Measurements from ENCODE around the gene FAM174C.

Gene FAM174C

DNA sequence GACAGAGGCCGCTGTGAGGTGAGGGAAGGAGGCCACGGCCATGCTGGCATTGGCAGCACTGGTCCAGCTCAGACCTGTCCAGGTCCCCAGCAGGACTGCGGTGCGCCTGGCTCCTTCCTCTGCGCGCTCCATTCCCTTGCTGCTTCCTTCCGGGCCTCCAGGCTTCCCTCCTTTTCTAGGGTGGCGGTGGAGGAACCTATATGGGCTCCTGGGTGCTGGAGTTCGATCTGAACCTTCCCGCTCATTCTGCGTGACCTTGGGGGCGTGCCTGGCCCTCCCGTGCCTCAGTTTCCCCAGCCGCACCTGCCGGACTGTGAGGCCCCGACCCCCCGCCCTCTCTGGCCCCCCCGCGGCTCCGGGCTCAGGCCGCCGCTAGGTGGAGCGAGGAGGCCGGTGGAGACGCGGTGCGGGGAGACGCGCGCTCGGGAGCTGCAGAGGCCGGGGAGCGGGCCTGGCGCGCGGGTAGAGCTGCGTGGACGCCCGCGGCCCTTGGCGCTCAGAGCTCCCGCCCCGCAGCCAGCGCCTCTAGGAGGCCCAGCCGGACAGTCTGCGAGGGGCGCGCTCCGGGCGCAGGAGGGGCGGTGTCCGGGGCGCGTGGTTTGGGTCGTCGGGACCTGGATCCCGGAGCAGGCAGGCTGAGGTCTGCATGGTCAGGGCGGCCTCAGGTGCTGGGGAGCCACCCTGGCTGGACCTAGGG lies 40.3 kb downstream of the FAM174C start:
- Histone ChIP-seq H3K9me3 (ENCODE audit: control insufficient read depth, insufficient read depth, low read depth, low read length) (no peaks in the 10 kb centered on the region), H3K36me3 (ENCODE audit: control insufficient read depth in 2 of 2, insufficient read depth in 1 of 2, low read length in 2 of 2) (no peaks in the 10 kb centered on the region), H3K4me1 (ENCODE audit: control insufficient read depth, insufficient read depth, low read length) (no peaks in the 10 kb centered on the region), H3K4me3 (ENCODE audit: low read depth, low read length) (no peak overlapping the region), H3K27ac (ENCODE audit: extremely low read depth, low read depth, low read length) (no peak overlapping the region)
- CTCF ChIA-PET: interaction anchor here (0.5 to 2.6 kb wide), 12 partner anchors 9 to 219 kb away, joined by 3 to 9 read pairs (median 3); partner anchors contain the start of gene NDUFS7
- TF ChIP-seq, protein P1, sequence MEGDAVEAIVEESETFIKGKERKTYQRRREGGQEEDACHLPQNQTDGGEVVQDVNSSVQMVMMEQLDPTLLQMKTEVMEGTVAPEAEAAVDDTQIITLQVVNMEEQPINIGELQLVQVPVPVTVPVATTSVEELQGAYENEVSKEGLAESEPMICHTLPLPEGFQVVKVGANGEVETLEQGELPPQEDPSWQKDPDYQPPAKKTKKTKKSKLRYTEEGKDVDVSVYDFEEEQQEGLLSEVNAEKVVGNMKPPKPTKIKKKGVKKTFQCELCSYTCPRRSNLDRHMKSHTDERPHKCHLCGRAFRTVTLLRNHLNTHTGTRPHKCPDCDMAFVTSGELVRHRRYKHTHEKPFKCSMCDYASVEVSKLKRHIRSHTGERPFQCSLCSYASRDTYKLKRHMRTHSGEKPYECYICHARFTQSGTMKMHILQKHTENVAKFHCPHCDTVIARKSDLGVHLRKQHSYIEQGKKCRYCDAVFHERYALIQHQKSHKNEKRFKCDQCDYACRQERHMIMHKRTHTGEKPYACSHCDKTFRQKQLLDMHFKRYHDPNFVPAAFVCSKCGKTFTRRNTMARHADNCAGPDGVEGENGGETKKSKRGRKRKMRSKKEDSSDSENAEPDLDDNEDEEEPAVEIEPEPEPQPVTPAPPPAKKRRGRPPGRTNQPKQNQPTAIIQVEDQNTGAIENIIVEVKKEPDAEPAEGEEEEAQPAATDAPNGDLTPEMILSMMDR (tag by site-specific recombination; IDR thresholded peaks at IDR 0.05): peak; percentile 43; the same call in 1 of the 2 replicates
- TF ChIP-seq, protein P2, sequence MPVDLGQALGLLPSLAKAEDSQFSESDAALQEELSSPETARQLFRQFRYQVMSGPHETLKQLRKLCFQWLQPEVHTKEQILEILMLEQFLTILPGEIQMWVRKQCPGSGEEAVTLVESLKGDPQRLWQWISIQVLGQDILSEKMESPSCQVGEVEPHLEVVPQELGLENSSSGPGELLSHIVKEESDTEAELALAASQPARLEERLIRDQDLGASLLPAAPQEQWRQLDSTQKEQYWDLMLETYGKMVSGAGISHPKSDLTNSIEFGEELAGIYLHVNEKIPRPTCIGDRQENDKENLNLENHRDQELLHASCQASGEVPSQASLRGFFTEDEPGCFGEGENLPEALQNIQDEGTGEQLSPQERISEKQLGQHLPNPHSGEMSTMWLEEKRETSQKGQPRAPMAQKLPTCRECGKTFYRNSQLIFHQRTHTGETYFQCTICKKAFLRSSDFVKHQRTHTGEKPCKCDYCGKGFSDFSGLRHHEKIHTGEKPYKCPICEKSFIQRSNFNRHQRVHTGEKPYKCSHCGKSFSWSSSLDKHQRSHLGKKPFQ (tag by site-specific recombination; IDR thresholded peaks at IDR 0.05): no peak
- TF ChIP-seq ZNF654 (tag by site-specific recombination; IDR thresholded peaks at IDR 0.05; ENCODE audit: low read depth) (peak; percentile 30; the same call in 1 of the 2 replicates), ZNF174 (tag by site-specific recombination; IDR thresholded peaks at IDR 0.05) (no peak), ZNF416 (tag by site-specific recombination; IDR thresholded peaks at IDR 0.05) (no peak), ZNF596 (tag by site-specific recombination; IDR thresholded peaks at IDR 0.05) (0 out of 2 replicates have a peak, but pooled peaks have one; percentile 8), EGR2 (tag by site-specific recombination; IDR thresholded peaks at IDR 0.05; ENCODE audit: low read depth) (no peak), ZNF558 (tag by site-specific recombination; IDR thresholded peaks at IDR 0.05) (no peak), ZSCAN30 (tag by site-specific recombination; IDR thresholded peaks at IDR 0.05) (0 out of 2 replicates have a peak, but pooled peaks have one; percentile 20), GLIS1 (tag by site-specific recombination; IDR thresholded peaks at IDR 0.05) (peak; percentile 79), ZBTB8A (tag by site-specific recombination; IDR thresholded peaks at IDR 0.05) (peak; percentile 17; the same call in 1 of the 2 replicates), BCL11B (tag by site-specific recombination; IDR thresholded peaks at IDR 0.05; ENCODE audit: low read depth) (peak; percentile 62; the same call in 1 of the 2 replicates), ZNF677 (tag by site-specific recombination; IDR thresholded peaks at IDR 0.05) (no peak), ZNF157 (tag by site-specific recombination; IDR thresholded peaks at IDR 0.05) (no peak), ZNF768 (tag by site-specific recombination; IDR thresholded peaks at IDR 0.05) (no peak), ZNF19 (tag by site-specific recombination; IDR thresholded peaks at IDR 0.05; ENCODE audit: low read depth) (no peak), ZNF529 (tag by site-specific recombination; IDR thresholded peaks at IDR 0.05; ENCODE audit: insufficient replicate concordance) (no peak), ZEB2 (tag by site-specific recombination; IDR thresholded peaks at IDR 0.05) (0 out of 2 replicates have a peak, but pooled peaks have one; percentile 28), ZNF670 (tag by site-specific recombination; IDR thresholded peaks at IDR 0.05; ENCODE audit: low read depth) (no peak), ZNF324 (tag by site-specific recombination; IDR thresholded peaks at IDR 0.05) (no peak)
- TF ChIP-seq, protein P3, sequence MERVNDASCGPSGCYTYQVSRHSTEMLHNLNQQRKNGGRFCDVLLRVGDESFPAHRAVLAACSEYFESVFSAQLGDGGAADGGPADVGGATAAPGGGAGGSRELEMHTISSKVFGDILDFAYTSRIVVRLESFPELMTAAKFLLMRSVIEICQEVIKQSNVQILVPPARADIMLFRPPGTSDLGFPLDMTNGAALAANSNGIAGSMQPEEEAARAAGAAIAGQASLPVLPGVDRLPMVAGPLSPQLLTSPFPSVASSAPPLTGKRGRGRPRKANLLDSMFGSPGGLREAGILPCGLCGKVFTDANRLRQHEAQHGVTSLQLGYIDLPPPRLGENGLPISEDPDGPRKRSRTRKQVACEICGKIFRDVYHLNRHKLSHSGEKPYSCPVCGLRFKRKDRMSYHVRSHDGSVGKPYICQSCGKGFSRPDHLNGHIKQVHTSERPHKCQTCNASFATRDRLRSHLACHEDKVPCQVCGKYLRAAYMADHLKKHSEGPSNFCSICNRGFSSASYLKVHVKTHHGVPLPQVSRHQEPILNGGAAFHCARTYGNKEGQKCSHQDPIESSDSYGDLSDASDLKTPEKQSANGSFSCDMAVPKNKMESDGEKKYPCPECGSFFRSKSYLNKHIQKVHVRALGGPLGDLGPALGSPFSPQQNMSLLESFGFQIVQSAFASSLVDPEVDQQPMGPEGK (tag by site-specific recombination; IDR thresholded peaks at IDR 0.05): peak; percentile 85
- TF ChIP-seq, protein P4, sequence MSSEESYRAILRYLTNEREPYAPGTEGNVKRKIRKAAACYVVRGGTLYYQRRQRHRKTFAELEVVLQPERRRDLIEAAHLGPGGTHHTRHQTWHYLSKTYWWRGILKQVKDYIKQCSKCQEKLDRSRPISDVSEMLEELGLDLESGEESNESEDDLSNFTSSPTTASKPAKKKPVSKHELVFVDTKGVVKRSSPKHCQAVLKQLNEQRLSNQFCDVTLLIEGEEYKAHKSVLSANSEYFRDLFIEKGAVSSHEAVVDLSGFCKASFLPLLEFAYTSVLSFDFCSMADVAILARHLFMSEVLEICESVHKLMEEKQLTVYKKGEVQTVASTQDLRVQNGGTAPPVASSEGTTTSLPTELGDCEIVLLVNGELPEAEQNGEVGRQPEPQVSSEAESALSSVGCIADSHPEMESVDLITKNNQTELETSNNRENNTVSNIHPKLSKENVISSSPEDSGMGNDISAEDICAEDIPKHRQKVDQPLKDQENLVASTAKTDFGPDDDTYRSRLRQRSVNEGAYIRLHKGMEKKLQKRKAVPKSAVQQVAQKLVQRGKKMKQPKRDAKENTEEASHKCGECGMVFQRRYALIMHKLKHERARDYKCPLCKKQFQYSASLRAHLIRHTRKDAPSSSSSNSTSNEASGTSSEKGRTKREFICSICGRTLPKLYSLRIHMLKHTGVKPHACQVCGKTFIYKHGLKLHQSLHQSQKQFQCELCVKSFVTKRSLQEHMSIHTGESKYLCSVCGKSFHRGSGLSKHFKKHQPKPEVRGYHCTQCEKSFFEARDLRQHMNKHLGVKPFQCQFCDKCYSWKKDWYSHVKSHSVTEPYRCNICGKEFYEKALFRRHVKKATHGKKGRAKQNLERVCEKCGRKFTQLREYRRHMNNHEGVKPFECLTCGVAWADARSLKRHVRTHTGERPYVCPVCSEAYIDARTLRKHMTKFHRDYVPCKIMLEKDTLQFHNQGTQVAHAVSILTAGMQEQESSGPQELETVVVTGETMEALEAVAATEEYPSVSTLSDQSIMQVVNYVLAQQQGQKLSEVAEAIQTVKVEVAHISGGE (tag by site-specific recombination; conservative IDR thresholded peaks at IDR 0.05; ENCODE audit: low read depth): no peak
- TF ChIP-seq, protein P5, sequence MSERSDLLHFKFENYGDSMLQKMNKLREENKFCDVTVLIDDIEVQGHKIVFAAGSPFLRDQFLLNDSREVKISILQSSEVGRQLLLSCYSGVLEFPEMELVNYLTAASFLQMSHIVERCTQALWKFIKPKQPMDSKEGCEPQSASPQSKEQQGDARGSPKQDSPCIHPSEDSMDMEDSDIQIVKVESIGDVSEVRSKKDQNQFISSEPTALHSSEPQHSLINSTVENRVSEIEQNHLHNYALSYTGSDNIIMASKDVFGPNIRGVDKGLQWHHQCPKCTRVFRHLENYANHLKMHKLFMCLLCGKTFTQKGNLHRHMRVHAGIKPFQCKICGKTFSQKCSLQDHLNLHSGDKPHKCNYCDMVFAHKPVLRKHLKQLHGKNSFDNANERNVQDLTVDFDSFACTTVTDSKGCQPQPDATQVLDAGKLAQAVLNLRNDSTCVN (tag by site-specific recombination; optimal IDR thresholded peaks at IDR 0.05): peak; percentile 49
- TF ChIP-seq, protein P6, sequence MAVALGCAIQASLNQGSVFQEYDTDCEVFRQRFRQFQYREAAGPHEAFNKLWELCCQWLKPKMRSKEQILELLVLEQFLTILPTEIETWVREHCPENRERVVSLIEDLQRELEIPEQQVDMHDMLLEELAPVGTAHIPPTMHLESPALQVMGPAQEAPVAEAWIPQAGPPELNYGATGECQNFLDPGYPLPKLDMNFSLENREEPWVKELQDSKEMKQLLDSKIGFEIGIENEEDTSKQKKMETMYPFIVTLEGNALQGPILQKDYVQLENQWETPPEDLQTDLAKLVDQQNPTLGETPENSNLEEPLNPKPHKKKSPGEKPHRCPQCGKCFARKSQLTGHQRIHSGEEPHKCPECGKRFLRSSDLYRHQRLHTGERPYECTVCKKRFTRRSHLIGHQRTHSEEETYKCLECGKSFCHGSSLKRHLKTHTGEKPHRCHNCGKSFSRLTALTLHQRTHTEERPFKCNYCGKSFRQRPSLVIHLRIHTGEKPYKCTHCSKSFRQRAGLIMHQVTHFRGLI (tag by site-specific recombination; IDR thresholded peaks at IDR 0.05): no peak
- POLR2A ChIA-PET: interaction anchor here (0.6 to 1.0 kb wide), 2 partner anchors 31 to 63 kb away, joined by 3 to 4 read pairs; no protein-coding TSS in a partner anchor
